RWPE2 (cell line): Measurements from ENCODE around the gene ORC4.

ENCODE experiments used
- ATAC-seq: fragments of 200-7000 bp; cut with Tn5 transposase; 3 replicates; pipeline ENCODE4 v1.9.1; 2021; ENCODE audit warnings: low read depth
- DNase-seq: peaks from one replicate; pipeline ENCODE4 v3.0.0-alpha.2; 2020; ENCODE audit warnings: low spot score
- H3K27ac ChIP-seq: fragments of 450-650 bp; 2 replicates; pipeline ENCODE4 v1.5.1; 2017; ENCODE audit warnings: mild to moderate bottlenecking; ENCODE audit not compliant: poor library complexity, severe bottlenecking
- H3K27me3 ChIP-seq: fragments of 250-450 bp; sonication (Bioruptor Pico); 2 replicates; pipeline ENCODE4 v1.5.1; 2021; ENCODE audit warnings: mild to moderate bottlenecking, moderate library complexity; ENCODE audit not compliant: insufficient read depth, poor library complexity, severe bottlenecking
- H3K36me3 ChIP-seq: fragments of 250-450 bp; sonication (Bioruptor Pico); 2 replicates; pipeline ENCODE4 v1.5.1; 2020; ENCODE audit warnings: low read depth, mild to moderate bottlenecking, moderate library complexity
- H3K4me1 ChIP-seq: fragments of 250-450 bp; sonication (Bioruptor Pico); 2 replicates; pipeline ENCODE4 v1.5.1; 2021; ENCODE audit warnings: mild to moderate bottlenecking, moderate library complexity; ENCODE audit not compliant: insufficient read depth, poor library complexity, severe bottlenecking
- H3K4me3 ChIP-seq: fragments of 250-450 bp; sonication (Bioruptor Pico); 2 replicates; pipeline ENCODE4 v1.5.1; 2021; ENCODE audit warnings: mild to moderate bottlenecking, moderate library complexity; ENCODE audit not compliant: severe bottlenecking
- H3K9me3 ChIP-seq: fragments of 250-450 bp; sonication (Bioruptor Pico); 2 replicates; pipeline ENCODE4 v1.5.1; 2021; ENCODE audit warnings: mild to moderate bottlenecking, moderate library complexity; ENCODE audit not compliant: severe bottlenecking
- TF ChIP-seq, protein P1 (sequence below): fragments of 450-650 bp; IDR thresholded peaks from one replicate; pipeline ENCODE4 v1.5.1; 2017; ENCODE audit warnings: mild to moderate bottlenecking, moderate library complexity; ENCODE audit not compliant: poor library complexity, severe bottlenecking

ORC4 gene

DNA sequence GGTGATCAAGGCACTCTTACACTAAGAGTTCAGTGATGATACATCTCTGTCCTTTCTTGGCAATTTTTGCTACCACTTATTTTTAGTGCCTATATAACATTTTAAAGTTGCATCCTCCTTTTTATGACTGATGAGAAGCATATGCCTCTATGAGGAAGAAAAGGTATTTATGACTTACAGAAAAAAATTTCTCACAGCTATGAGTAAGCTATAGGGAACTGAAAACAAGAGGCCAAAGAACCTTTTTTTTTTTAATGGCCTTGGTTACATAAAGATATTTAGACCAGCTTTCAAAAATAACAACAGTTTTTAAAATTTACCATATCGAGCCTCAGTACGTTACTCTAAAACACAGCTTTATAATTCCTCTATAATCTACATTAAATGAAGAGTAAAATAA lies 21.7 kb upstream of the ORC4 start:
- Histone ChIP-seq H3K27ac (no peak overlapping the region), H3K4me1 (no peaks in the 10 kb centered on the region), H3K9me3 (no peaks in the 10 kb centered on the region), H3K27me3 (no peaks in the 10 kb centered on the region), H3K4me3 (no peak overlapping the region), H3K36me3 (no peaks in the 10 kb centered on the region)
- ATAC-seq (no peak), DNase-seq (no peak)
- TF ChIP-seq, protein P1, sequence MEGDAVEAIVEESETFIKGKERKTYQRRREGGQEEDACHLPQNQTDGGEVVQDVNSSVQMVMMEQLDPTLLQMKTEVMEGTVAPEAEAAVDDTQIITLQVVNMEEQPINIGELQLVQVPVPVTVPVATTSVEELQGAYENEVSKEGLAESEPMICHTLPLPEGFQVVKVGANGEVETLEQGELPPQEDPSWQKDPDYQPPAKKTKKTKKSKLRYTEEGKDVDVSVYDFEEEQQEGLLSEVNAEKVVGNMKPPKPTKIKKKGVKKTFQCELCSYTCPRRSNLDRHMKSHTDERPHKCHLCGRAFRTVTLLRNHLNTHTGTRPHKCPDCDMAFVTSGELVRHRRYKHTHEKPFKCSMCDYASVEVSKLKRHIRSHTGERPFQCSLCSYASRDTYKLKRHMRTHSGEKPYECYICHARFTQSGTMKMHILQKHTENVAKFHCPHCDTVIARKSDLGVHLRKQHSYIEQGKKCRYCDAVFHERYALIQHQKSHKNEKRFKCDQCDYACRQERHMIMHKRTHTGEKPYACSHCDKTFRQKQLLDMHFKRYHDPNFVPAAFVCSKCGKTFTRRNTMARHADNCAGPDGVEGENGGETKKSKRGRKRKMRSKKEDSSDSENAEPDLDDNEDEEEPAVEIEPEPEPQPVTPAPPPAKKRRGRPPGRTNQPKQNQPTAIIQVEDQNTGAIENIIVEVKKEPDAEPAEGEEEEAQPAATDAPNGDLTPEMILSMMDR, result no peak

DNA sequence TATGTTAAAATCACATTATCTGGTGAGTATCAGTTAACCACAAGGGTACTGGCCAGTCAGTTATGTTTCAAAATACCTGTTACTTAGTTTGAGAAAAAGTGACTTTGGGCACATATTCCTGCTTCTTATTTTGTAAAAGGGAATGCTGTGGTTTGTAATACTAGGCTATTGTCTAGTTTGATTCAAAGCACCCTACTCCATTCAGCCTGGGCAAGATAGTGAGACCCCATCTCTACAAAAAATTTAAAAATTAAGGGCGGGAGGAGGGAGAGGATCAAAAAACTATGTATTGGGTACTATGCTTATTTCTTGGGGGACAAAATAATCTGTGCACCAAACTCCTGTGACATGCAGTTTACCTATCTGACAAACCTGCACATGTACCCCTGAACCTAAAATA lies 19.2 kb upstream of the ORC4 start:
- Histone ChIP-seq H3K27ac (no peak overlapping the region), H3K27me3 (no peaks in the 10 kb centered on the region), H3K36me3 (no peaks in the 10 kb centered on the region; the same call in 1 of the 2 replicates), H3K4me1 (no peaks in the 10 kb centered on the region), H3K9me3 (no peaks in the 10 kb centered on the region), H3K4me3 (no peak overlapping the region)
- DNase-seq (no peak), ATAC-seq (no peak)
- TF ChIP-seq, protein P1, result no peak

DNA sequence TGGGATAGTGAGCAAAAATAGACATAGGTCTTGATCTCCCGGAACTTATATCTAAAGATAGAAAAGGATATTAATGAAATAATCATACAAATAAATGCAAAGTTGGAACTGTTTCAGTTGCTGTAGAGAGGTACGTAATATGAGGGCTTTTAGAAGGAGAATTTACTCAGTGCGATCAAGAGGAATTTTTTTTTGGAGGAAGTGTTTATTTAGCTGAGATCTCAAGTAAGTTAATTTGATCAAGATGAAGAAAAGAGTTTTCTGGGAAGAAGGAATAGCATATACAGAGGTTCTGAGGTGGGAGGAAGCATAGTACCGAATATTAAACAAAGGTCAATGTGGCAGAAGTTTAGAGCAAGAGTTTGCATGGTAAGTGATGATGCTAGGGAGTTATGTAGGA lies 11.7 kb upstream of the ORC4 start:
- TF ChIP-seq, protein P1, result no peak
- no peaks in the 10 kb centered on the region for H3K27me3 ChIP-seq
- DNase-seq, result no peak
- H3K36me3 ChIP-seq, result no peaks in the 10 kb centered on the region; the same call in 1 of the 2 replicates
- H3K27ac ChIP-seq, result no peak overlapping the region
- ATAC-seq, result no peak
- no peak overlapping the region for H3K4me3 ChIP-seq
- peaks cover 3% of the 10 kb centered on the region for H3K9me3 ChIP-seq
- no peaks in the 10 kb centered on the region for H3K4me1 ChIP-seq

DNA sequence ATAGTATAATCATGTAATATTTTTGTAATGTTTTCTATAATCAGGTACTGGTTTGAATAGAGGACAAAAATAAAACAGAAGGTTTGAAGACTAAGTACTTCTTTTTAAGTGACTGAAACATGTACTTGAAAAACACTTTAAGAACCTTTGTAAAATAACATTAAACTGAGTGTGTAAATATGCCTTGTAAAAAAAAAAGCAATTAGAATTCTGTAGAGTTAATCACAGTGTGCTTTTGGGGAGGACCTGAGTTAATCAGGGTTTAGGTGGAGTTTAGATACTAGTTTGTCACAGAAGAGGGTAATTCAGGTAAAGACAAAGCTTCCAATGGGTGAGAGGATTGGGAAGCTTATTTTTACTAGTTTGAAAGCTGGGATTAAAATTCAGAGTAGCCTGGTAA lies 10.6 kb upstream of the ORC4 start:
- Histone ChIP-seq H3K4me1 (no peaks in the 10 kb centered on the region), H3K4me3 (no peak overlapping the region), H3K27me3 (no peaks in the 10 kb centered on the region), H3K9me3 (peaks cover 3% of the 10 kb centered on the region), H3K36me3 (no peaks in the 10 kb centered on the region; the same call in 1 of the 2 replicates), H3K27ac (no peak overlapping the region)
- TF ChIP-seq, protein P1, result no peak
- ATAC-seq, result no peak
- no peak for DNase-seq

DNA sequence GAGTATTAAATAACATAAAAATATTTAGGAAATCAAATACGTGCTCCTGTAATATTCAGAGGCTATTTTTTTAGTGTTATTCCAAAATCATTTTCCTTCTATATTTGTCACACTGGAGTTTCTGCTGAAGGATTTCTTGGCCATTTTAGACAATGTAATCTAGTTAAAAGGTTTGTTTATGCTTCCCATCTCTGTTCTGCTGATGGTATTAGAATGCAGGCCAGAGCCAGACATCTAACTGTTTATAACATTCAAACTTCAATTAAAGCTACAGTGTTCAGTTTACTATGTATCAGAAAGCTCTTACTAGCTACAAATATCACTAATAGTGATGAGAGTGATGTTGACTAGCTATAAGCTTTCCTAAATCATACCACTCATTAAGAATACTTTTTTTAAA lies 8.2 kb upstream of the ORC4 start:
- H3K27me3 ChIP-seq, result no peaks in the 10 kb centered on the region
- no peak for DNase-seq
- TF ChIP-seq, protein P1, result no peak
- H3K9me3 ChIP-seq, result peaks cover 3% of the 10 kb centered on the region
- peaks cover 7% of the 10 kb centered on the region for H3K4me1 ChIP-seq
- H3K4me3 ChIP-seq, result no peak overlapping the region
- ATAC-seq, result no peak
- no peak overlapping the region for H3K27ac ChIP-seq
- H3K36me3 ChIP-seq, result peaks cover 11% of the 10 kb centered on the region
